Mononuclear cell (primary cell): Measurements from ENCODE around the gene NOC3L. TPM values are rescaled to one million over a fixed set of nuclear protein-coding genes. Genes with fewer than 3 reads are reported as not detected.

Experiments used
- H3K27me3 ChIP-seq: 2 replicates; pipeline ENCODE4 v1.6.0; 2011; ENCODE audit warnings: low read length, control low read depth; ENCODE audit not compliant: insufficient read depth
- H3K4me1 ChIP-seq: 2 replicates; pipeline ENCODE4 v1.5.1; 2011; ENCODE audit warnings: mild to moderate bottlenecking, low read length, control low read depth; ENCODE audit not compliant: insufficient read depth
- H3K4me3 ChIP-seq: 2 replicates; pipeline ENCODE4 v1.5.1; 2011; ENCODE audit warnings: mild to moderate bottlenecking, low read length, moderate library complexity
- H3K9me3 ChIP-seq: 2 replicates; pipeline ENCODE4 v1.5.1; 2011; ENCODE audit warnings: low read depth, mild to moderate bottlenecking, control low read depth, low read length
- total RNA-seq: library from RNA; depleted of rRNA; stranded (reverse); fragments of >200 nt; gene quantifications from one replicate; pipeline ENCODE4 v1.2.3, GENCODE V29; 2012

The NOC3L gene
- total RNA-seq, 1 donor = 11.2 TPM

GRCh38 chr10:94344522-94345122 lies 18.1 kb downstream of the NOC3L start:
- no peak overlapping the region for H3K4me3 ChIP-seq

DNA sequence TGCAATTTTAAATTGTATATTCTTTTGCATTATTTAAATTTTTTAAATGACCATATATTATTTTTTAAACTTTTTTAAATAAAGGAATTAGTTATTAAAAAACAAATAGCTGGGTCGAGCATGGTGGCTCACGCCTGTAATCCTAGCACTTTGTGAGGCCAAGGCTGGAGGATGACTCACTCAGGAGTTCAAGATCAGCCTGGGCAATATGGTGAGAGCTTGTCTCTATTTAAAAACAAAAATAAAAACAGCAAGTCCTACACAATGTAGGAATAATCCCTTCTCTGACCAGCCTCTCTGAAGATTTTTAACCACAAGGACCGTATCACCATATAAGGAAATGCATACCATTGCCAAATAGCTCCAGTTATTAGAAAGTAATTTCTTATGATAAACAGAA lies 19.6 kb downstream of the NOC3L start:
- Histone ChIP-seq H3K9me3 (no peaks in the 10 kb centered on the region), H3K27me3 (no peaks in the 10 kb centered on the region), H3K4me3 (no peak overlapping the region), H3K4me1 (no peaks in the 10 kb centered on the region)

More at GRCh38 chr10:94344522-94345122, 18.1 kb downstream of the NOC3L start:
- Histone ChIP-seq H3K27me3 (no peaks in the 10 kb centered on the region), H3K9me3 (no peaks in the 10 kb centered on the region), H3K4me1 (no peaks in the 10 kb centered on the region)

- no peaks in the 10 kb centered on the region for H3K27me3 ChIP-seq
- no peaks in the 10 kb centered on the region for H3K9me3 ChIP-seq
- no peak overlapping the region for H3K4me3 ChIP-seq
- no peaks in the 10 kb centered on the region for H3K4me1 ChIP-seq
These were observed 27.9 kb downstream of the NOC3L start for GRCh38 chr10:94334857-94335256.

DNA sequence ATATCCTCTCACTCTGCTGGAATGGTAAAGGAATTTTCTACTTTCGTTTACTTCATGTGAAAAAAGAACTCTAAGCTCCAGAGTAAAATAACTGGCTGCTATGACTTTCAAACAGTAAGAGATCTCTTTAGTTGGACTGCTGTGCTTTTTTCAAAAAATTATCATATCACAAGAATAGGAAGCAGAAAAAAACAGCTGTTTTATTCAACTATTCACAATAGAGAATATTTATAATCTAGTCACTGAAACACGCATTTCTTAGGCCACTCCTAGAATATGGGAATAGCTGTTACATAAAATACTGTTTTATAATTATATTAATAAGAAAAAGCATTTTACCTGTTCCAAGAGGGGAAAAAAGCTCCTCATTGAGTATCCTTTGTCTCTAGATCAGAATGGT lies 29.7 kb downstream of the NOC3L start:
- Histone ChIP-seq H3K4me3 (no peak overlapping the region), H3K4me1 (no peaks in the 10 kb centered on the region), H3K27me3 (no peaks in the 10 kb centered on the region), H3K9me3 (no peaks in the 10 kb centered on the region)

- Histone ChIP-seq H3K4me3 (no peak overlapping the region), H3K27me3 (no peaks in the 10 kb centered on the region), H3K9me3 (no peaks in the 10 kb centered on the region), H3K4me1 (no peaks in the 10 kb centered on the region)
These were observed 34.1 kb downstream of the NOC3L start for GRCh38 chr10:94328613-94329012.

- H3K4me3 ChIP-seq = no peak overlapping the region
- H3K4me1 ChIP-seq = no peaks in the 10 kb centered on the region
- H3K27me3 ChIP-seq = no peaks in the 10 kb centered on the region
These were observed 35.1 kb downstream of the NOC3L start for GRCh38 chr10:94327649-94328048.

DNA sequence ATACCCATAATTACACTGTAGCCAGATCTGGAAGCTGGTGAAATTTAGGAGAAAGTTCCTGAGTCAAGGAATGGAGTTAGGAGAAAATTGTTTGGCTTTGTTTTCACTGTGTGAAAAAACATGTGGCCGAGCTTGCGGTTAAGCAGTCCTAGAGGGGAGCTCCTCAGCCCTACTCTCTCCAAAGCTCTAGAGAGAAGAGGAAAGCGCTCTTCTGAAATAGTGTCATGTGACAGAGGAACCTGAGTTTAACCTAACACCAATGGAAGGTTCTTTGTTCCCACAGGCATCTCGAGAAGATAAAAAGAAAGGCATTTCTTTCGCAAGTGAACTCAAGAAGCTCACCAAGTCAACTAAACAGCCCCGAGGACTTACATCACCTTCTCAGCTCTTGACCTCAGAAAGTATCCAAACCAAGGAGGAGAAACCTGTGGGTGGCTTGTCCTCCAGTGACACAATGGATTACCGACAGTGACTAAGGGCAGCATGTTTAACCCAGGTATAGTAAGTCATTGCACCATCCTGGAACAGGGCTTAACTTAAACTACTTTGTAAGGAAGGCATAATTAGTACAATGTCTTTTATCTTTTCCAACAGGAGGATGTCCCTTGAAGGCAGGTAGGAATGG lies 38.0 kb downstream of the NOC3L start:
- no peaks in the 10 kb centered on the region for H3K27me3 ChIP-seq
- H3K4me1 ChIP-seq = no peaks in the 10 kb centered on the region
- H3K4me3 ChIP-seq = no peak overlapping the region
- no peaks in the 10 kb centered on the region for H3K9me3 ChIP-seq

More at GRCh38 chr10:94327649-94328048, 35.1 kb downstream of the NOC3L start:
- H3K9me3 ChIP-seq = no peaks in the 10 kb centered on the region

DNA sequence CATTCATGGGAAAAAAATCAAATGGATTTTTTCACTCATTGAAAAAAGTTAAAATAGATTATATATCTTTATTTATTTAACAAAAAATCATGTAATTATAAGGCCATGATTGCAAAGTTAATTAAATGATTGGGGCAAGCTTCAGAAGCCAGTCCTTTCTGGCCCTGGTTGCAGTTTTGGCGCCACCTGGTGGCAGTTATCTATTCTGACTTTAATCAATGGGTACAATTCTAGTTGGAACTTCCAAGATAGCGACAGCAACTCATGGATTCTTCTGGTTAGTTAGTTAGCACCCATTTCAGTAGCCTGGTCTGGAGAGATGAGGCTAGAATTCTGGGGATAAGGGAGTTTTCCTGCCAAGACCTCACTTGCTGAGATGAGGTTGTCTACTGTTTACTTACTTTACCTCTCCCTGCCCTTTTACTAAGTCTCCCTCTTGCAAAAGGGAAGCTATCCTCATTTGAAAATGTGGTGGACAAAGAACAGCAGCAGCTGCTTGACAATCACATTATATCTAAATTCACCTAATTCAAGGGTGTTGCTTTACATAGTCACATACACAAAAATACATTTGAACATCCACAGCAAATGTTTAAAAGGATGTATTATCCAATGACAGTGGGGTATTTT lies 42.3 kb downstream of the NOC3L start:
- no peak overlapping the region for H3K4me3 ChIP-seq
- no peaks in the 10 kb centered on the region for H3K27me3 ChIP-seq
- H3K4me1 ChIP-seq = no peaks in the 10 kb centered on the region
- H3K9me3 ChIP-seq = no peaks in the 10 kb centered on the region

DNA sequence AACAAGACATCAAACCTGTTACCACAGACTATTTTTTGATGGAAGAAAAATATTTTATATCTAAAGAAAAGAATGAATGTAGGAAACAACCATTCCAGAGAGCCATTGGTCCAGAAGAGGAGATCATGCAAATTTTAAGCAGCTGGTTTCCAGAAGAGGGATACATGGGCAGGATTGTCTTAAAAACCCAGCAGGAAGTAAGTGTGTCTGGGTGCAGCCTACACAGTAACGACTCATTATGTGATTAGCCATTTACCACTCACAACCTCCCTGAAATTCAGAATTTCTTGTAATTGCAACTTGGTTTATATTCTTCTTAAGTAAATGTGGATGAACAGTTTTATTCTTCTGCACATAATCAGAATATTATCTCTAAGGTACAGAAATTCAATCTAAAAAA lies 46.2 kb downstream of the NOC3L start:
- Histone ChIP-seq H3K4me1 (no peaks in the 10 kb centered on the region), H3K9me3 (no peaks in the 10 kb centered on the region), H3K4me3 (no peak overlapping the region), H3K27me3 (peaks cover 3% of the 10 kb centered on the region)

DNA sequence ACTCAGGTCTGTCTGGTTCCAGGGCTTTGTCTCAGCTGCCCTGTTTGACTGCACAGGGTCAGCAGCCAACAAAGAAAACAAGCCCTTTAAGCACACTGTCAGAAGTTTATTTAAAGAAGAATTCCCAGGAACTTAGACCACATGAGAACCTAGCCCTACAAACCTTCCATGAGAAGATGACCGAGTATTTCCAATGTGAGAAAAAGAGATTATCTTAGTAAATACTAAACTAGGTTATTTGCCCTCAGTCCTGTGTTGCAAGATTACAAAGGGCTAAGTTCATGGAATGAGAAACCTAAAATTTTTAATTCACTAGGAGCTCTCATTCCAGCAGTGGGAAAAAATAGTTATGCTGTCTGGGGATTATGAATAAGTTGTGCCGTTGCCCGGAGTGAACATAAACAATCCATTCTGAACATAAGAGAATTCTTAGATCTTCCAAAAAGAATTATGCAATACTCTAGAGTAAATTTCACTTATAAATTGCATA lies 46.7 kb downstream of the NOC3L start:
- peaks cover 6% of the 10 kb centered on the region for H3K27me3 ChIP-seq
- H3K4me3 ChIP-seq = no peak overlapping the region
- H3K9me3 ChIP-seq = no peaks in the 10 kb centered on the region
- no peaks in the 10 kb centered on the region for H3K4me1 ChIP-seq

- peaks cover 6% of the 10 kb centered on the region for H3K27me3 ChIP-seq
- no peaks in the 10 kb centered on the region for H3K4me1 ChIP-seq
- no peaks in the 10 kb centered on the region for H3K9me3 ChIP-seq
- H3K4me3 ChIP-seq = no peak overlapping the region
These were observed 47.7 kb downstream of the NOC3L start for GRCh38 chr10:94315024-94315451.

DNA sequence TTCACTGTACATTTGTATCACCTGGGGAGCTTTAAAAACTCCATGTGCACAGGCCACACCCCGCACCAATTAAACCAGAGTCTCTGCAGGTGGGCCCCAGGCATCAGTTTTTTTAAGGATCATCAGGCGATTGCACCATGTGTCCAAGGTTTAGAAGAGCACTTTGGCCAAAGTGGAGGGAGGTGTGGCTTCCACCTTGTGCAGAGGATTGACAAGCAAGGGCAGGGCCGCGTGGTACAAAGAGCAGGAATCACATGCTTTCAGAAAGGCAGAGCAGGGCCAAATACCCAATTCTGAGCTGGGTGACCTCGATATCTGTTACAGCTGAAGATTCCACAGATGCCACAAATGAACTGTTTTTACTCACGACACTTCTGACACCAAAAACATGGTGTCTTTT lies 52.4 kb downstream of the NOC3L start:
- H3K9me3 ChIP-seq = no peaks in the 10 kb centered on the region

GRCh38 chr10:94308866-94309265 lies 53.9 kb downstream of the NOC3L start:
- Histone ChIP-seq H3K27me3 (peaks cover 37% of the 10 kb centered on the region), H3K4me1 (no peaks in the 10 kb centered on the region), H3K9me3 (no peaks in the 10 kb centered on the region), H3K4me3 (no peak overlapping the region)

More for the DNA sequence above, 52.4 kb downstream of the NOC3L start:
- H3K4me1 ChIP-seq = no peaks in the 10 kb centered on the region
- H3K27me3 ChIP-seq = peaks cover 27% of the 10 kb centered on the region
- H3K4me3 ChIP-seq = no peak overlapping the region

DNA sequence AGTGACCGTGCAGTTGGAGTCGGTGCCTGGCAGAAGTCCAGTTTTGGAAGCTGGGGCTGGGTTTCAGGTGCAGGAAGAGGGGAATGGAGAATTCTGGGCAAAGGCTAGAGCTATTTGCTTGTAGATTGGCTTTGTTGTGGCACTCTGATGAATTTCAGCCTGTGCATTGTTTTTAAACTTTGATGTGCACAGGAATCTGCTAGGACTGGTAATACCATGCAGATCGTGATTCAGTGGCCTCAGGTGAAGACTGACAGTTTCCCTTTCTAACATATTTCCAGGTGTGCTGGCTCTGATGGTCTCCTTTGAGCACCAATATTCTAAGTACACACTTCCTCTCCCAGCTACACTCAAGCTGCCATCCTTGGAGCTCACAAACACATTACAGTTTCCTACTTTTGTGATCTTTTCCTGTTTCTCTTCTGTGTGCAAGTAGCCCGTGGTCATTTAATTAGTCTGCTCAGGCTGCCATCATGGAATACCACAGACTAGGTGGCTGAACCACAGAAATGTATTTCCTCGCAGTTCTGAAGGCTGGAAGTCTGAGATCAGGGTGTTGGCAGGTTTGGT lies 55.6 kb downstream of the NOC3L start:
- Histone ChIP-seq H3K4me3 (no peak overlapping the region), H3K4me1 (no peaks in the 10 kb centered on the region), H3K27me3 (peaks cover 43% of the 10 kb centered on the region)

DNA sequence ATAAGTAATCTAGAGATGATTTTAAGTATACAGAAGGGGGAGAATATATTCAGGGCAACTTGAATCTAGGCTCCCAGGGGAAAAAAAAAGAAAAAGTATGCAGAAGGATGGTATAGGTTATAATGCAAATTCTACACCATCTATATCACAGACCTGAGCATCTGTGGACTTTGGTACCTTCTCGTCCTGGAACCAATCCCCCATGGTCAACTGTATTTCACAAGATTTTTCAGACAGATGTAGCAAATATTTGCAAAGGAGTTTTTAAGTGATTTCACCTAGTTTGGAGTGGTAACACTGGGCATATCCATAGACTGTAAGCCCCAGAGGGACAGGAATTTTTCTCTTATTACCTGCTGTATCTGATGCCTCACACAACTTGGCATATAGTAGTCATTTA lies 58.8 kb downstream of the NOC3L start:
- Histone ChIP-seq H3K4me1 (no peaks in the 10 kb centered on the region), H3K4me3 (no peak overlapping the region), H3K9me3 (no peaks in the 10 kb centered on the region), H3K27me3 (peaks cover 45% of the 10 kb centered on the region)

More for the DNA sequence above, 55.6 kb downstream of the NOC3L start:
- H3K9me3 ChIP-seq = no peaks in the 10 kb centered on the region
